ENCODE results near the gene TTLL6.

- no peak for TF ChIP-seq CTCF (IDR thresholded peaks at IDR 0.05; ENCODE audit: low read depth, low read length, poor library complexity, severe bottlenecking)
- no peak for TF ChIP-seq EZH2phosphoT487 (IDR thresholded peaks at IDR 0.05; ENCODE audit: borderline replicate concordance, low read length)
Observed at GRCh38 chr17:48773245-48773644, 43.8 kb downstream of the TTLL6 start.

Data from DOHH2 (cell line).